HepG2 (cell line): Measurements from ENCODE around the gene SNX15. TPM values are rescaled to one million over a fixed set of nuclear protein-coding genes. Genes with fewer than 3 reads are reported as not detected.

Source experiments
- DNMT1 ChIP-seq: sonication (generic); formaldehyde crosslinking; IDR thresholded peaks from 2 replicates; pipeline ENCODE4 v1.5.1; 2020; ENCODE audit warnings: mild to moderate bottlenecking, missing genetic modification reagents
- DRAP1 ChIP-seq: IDR thresholded peaks from 2 replicates; pipeline ENCODE4 v1.6.1; 2016; ENCODE audit warnings: missing genetic modification reagents, missing compliant biosample characterization
- ELK4 ChIP-seq: sonication (generic); formaldehyde crosslinking; IDR thresholded peaks from 2 replicates; pipeline ENCODE4 v1.9.0; 2021; ENCODE audit warnings: missing genetic modification reagents, borderline replicate concordance
- KAT8 ChIP-seq: IDR thresholded peaks from 2 replicates; pipeline ENCODE4 v1.6.1; 2016; ENCODE audit warnings: missing genetic modification reagents, missing compliant biosample characterization
- MXD4 ChIP-seq: IDR thresholded peaks from 2 replicates; pipeline ENCODE4 v1.6.1; 2016; ENCODE audit warnings: mild to moderate bottlenecking, missing biosample characterization, missing genetic modification reagents
- NFYC ChIP-seq: IDR thresholded peaks from 2 replicates; pipeline ENCODE4 v1.6.1; 2016; ENCODE audit warnings: missing genetic modification reagents, missing compliant biosample characterization
- RCOR2 ChIP-seq: IDR thresholded peaks from 2 replicates; pipeline ENCODE4 v1.6.1; 2016; ENCODE audit warnings: missing biosample characterization, missing genetic modification reagents
- RNF2 ChIP-seq: fragments of 450-650 bp; conservative IDR thresholded peaks from 2 replicates; pipeline ENCODE4 v1.6.1; 2016; ENCODE audit warnings: low read depth
- RNF219 ChIP-seq: sonication (generic); formaldehyde crosslinking; IDR thresholded peaks from 2 replicates; pipeline ENCODE4 v1.5.0; 2020; ENCODE audit warnings: mild to moderate bottlenecking, missing genetic modification reagents
- TFDP2 ChIP-seq: sonication (generic); formaldehyde crosslinking; IDR thresholded peaks from 2 replicates; pipeline ENCODE4 v1.4.0; 2020; ENCODE audit warnings: missing genetic modification reagents
- ZBTB10 ChIP-seq: sonication (generic); formaldehyde crosslinking; IDR thresholded peaks from 2 replicates; pipeline ENCODE4 v1.4.0; 2020; ENCODE audit warnings: missing genetic modification reagents, borderline replicate concordance
- ZNF225 ChIP-seq: sonication (generic); formaldehyde crosslinking; IDR thresholded peaks from 2 replicates; pipeline ENCODE4 v1.4.0; 2020; ENCODE audit warnings: mild to moderate bottlenecking, missing genetic modification reagents
- ZNF280B ChIP-seq: sonication (generic); formaldehyde crosslinking; IDR thresholded peaks from 2 replicates; pipeline ENCODE4 v1.5.0; 2020; ENCODE audit warnings: missing genetic modification reagents, mild to moderate bottlenecking, borderline replicate concordance
- ZNF296 ChIP-seq: sonication (generic); formaldehyde crosslinking; conservative IDR thresholded peaks from 2 replicates; pipeline ENCODE4 v1.5.0; 2020; ENCODE audit warnings: mild to moderate bottlenecking, missing genetic modification reagents
- ZNF367 ChIP-seq: sonication (generic); formaldehyde crosslinking; IDR thresholded peaks from 2 replicates; pipeline ENCODE4 v1.4.0; 2020; ENCODE audit warnings: missing genetic modification reagents, borderline replicate concordance
- ZNF580 ChIP-seq: IDR thresholded peaks from 2 replicates; pipeline ENCODE4 v1.6.1; 2016; ENCODE audit warnings: low read depth, borderline replicate concordance
- ZNF784 ChIP-seq: sonication (generic); formaldehyde crosslinking; IDR thresholded peaks from 2 replicates; pipeline ENCODE4 v1.5.1; 2020; ENCODE audit warnings: missing genetic modification reagents, mild to moderate bottlenecking, borderline replicate concordance
- polyA plus RNA-seq, 8 experiments: library from polyadenylated mRNA; depleted of rRNA in 3 of 8; stranded (reverse) in 7 of 8; unstranded in 1 of 8; fragments of >200 nt; fragmentation: Illumina TruSeq in 4 of 8; extraction: Trizol in 4 of 8; gene quantifications; 2 replicates each; pipeline versions ENCODE4 v1.2.1 to v1.2.3, GENCODE V29; 2011 to 2016; ENCODE audit warnings: low read depth in 4 of 8, missing spikeins in 1 of 8, mixed read lengths in 1 of 8; ENCODE audit not compliant: insufficient read depth in 1 of 8
- total RNA-seq, 5 experiments: library from RNA; depleted of rRNA; stranded (reverse); fragments of >200 nt; fragmentation: Illumina TruSeq; extraction: Trizol; gene quantifications; 2 replicates each; pipeline ENCODE4 v1.2.3, GENCODE V29; 2016; ENCODE audit warnings: low read depth in 1 of 5

The SNX15 gene
- total and polyA plus RNA-seq, 2 of the 13 experiments (the other 11 are each of a cell fraction or from before 2014, with no cell fraction given), result 19.1 to 22.6 TPM

GRCh38 chr11:65013888-65014725 is 13.1 kb upstream of the SNX15 start, which contains the start of gene ARL2 (continued):
- TF ChIP-seq ZNF280B (CRISPR knock-in tag) (peak; percentile 86; the same call in 1 of the 2 replicates), RCOR2 (no peak), DRAP1 (CRISPR knock-in tag) (peak; percentile 54), ZNF367 (CRISPR knock-in tag) (no peak), ZNF296 (CRISPR knock-in tag) (0 out of 2 replicates have a peak, but pooled peaks have one; percentile 48), ZNF225 (CRISPR knock-in tag) (no peak), ZNF580 (CRISPR knock-in tag) (no peak), DNMT1 (CRISPR knock-in tag) (no peak; the same call in 1 of the 2 replicates), MXD4 (CRISPR knock-in tag) (peak; percentile 79; the same call in 1 of the 2 replicates), ZBTB10 (peak; percentile 56; the same call in 1 of the 2 replicates), TFDP2 (CRISPR knock-in tag) (peak; percentile 92), RNF2 (0 out of 2 replicates have a peak, but pooled peaks have one; percentile 39), ELK4 (CRISPR knock-in tag) (no peak), ZNF784 (0 out of 2 replicates have a peak, but pooled peaks have one; percentile 34), KAT8 (CRISPR knock-in tag) (peak; percentile 70), NFYC (CRISPR knock-in tag) (peak; percentile 88), RNF219 (CRISPR knock-in tag) (no peak)
